ENCODE data around the gene CPED1. TPM values are rescaled to one million over a fixed set of nuclear protein-coding genes. Genes with fewer than 3 reads are reported as not detected.

The CPED1 gene
- total and polyA plus RNA-seq, 10 of the 15 experiments (the other 5 are each of a cell fraction or from before 2014, with no cell fraction given), result 0.01 to 0.77 (median 0.10) TPM; not detected in 1

DNA sequence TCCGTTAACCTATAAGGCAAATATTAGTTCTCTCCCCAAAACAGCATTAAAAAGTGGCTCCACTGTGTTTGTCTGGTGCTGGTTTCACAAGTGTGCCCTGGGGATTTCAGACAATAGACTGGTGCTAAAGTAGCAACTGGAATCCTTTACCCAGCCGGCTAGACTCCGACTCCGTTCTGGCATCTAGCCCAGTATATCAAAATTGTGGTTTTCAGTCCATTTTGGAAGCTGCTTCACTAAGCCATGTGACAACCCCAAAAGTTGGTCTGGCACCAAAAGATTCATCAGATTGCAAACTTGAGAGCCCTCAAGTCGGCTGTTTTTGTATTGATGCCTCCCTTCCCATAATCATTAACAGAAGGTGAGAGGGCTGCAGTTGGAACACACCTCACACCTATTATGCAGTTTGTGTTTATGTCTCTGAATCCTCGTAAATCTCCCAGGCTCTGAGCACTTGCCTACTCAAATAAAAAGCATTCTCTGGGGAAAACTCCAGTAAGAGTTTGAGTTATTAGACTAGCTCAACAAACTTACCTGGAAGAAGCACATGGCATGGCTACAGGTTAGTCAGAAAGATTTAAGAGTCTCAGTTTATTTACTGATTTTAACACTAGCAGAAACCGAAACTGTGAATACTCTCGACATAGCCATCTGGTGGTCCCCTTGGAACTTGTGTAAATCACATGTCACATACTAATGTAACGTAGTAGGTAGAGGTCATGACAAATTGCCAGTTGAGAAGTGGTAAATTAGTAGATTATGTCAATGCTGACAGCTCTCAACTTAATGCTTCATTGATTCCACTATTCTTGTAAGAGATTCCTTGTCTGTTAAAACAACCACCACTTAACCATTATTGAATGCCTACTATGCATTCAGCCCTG lies 325.5 kb downstream of the CPED1 start (continued):
- TF ChIP-seq JUND (IDR thresholded peaks at IDR 0.05; ENCODE audit: low read depth, low read length) (no peak), EP300 (IDR thresholded peaks at IDR 0.05; ENCODE audit: borderline replicate concordance in 1 of 2, control insufficient read depth in 1 of 2, low read depth in 2 of 2, low read length in 2 of 2) (peak; percentile 74 to 85; a peak in 3 of 4 replicates), SREBF1 (IDR thresholded peaks at IDR 0.05; ENCODE audit: low read length) (no peak), SP1 (IDR thresholded peaks at IDR 0.05; ENCODE audit: low read depth, low read length) (no peak), ZBED1 (IDR thresholded peaks at IDR 0.05; ENCODE audit: borderline replicate concordance) (no peak), TCF3 (IDR thresholded peaks at IDR 0.05; ENCODE audit: borderline replicate concordance, insufficient read depth, low read depth, low read length) (no peak), BACH1 (IDR thresholded peaks at IDR 0.05; ENCODE audit: borderline replicate concordance) (peak; percentile 21; the same call in 1 of the 2 replicates), EZH2 (IDR thresholded peaks at IDR 0.05; ENCODE audit: borderline replicate concordance, control insufficient read depth, low read depth, low read length) (no peak), RELA (IDR thresholded peaks at IDR 0.05; ENCODE audit: borderline replicate concordance, partially characterized antibody) (no peak)
- TF ChIP-seq, protein P1, sequence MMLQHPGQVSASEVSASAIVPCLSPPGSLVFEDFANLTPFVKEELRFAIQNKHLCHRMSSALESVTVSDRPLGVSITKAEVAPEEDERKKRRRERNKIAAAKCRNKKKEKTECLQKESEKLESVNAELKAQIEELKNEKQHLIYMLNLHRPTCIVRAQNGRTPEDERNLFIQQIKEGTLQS (IDR thresholded peaks at IDR 0.05; ENCODE audit: borderline replicate concordance, extremely low read depth, low read depth, low read length), result no peak
- TF ChIP-seq, protein P2, sequence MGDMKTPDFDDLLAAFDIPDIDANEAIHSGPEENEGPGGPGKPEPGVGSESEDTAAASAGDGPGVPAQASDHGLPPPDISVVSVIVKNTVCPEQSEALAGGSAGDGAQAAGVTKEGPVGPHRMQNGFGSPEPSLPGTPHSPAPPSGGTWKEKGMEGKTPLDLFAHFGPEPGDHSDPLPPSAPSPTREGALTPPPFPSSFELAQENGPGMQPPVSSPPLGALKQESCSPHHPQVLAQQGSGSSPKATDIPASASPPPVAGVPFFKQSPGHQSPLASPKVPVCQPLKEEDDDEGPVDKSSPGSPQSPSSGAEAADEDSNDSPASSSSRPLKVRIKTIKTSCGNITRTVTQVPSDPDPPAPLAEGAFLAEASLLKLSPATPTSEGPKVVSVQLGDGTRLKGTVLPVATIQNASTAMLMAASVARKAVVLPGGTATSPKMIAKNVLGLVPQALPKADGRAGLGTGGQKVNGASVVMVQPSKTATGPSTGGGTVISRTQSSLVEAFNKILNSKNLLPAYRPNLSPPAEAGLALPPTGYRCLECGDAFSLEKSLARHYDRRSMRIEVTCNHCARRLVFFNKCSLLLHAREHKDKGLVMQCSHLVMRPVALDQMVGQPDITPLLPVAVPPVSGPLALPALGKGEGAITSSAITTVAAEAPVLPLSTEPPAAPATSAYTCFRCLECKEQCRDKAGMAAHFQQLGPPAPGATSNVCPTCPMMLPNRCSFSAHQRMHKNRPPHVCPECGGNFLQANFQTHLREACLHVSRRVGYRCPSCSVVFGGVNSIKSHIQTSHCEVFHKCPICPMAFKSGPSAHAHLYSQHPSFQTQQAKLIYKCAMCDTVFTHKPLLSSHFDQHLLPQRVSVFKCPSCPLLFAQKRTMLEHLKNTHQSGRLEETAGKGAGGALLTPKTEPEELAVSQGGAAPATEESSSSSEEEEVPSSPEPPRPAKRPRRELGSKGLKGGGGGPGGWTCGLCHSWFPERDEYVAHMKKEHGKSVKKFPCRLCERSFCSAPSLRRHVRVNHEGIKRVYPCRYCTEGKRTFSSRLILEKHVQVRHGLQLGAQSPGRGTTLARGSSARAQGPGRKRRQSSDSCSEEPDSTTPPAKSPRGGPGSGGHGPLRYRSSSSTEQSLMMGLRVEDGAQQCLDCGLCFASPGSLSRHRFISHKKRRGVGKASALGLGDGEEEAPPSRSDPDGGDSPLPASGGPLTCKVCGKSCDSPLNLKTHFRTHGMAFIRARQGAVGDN (IDR thresholded peaks at IDR 0.05), result 0 out of 2 replicates have a peak, but pooled peaks have one; percentile 48
- TF ChIP-seq, protein P3, sequence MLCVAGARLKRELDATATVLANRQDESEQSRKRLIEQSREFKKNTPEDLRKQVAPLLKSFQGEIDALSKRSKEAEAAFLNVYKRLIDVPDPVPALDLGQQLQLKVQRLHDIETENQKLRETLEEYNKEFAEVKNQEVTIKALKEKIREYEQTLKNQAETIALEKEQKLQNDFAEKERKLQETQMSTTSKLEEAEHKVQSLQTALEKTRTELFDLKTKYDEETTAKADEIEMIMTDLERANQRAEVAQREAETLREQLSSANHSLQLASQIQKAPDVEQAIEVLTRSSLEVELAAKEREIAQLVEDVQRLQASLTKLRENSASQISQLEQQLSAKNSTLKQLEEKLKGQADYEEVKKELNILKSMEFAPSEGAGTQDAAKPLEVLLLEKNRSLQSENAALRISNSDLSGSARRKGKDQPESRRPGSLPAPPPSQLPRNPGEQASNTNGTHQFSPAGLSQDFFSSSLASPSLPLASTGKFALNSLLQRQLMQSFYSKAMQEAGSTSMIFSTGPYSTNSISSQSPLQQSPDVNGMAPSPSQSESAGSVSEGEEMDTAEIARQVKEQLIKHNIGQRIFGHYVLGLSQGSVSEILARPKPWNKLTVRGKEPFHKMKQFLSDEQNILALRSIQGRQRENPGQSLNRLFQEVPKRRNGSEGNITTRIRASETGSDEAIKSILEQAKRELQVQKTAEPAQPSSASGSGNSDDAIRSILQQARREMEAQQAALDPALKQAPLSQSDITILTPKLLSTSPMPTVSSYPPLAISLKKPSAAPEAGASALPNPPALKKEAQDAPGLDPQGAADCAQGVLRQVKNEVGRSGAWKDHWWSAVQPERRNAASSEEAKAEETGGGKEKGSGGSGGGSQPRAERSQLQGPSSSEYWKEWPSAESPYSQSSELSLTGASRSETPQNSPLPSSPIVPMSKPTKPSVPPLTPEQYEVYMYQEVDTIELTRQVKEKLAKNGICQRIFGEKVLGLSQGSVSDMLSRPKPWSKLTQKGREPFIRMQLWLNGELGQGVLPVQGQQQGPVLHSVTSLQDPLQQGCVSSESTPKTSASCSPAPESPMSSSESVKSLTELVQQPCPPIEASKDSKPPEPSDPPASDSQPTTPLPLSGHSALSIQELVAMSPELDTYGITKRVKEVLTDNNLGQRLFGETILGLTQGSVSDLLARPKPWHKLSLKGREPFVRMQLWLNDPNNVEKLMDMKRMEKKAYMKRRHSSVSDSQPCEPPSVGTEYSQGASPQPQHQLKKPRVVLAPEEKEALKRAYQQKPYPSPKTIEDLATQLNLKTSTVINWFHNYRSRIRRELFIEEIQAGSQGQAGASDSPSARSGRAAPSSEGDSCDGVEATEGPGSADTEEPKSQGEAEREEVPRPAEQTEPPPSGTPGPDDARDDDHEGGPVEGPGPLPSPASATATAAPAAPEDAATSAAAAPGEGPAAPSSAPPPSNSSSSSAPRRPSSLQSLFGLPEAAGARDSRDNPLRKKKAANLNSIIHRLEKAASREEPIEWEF (IDR thresholded peaks at IDR 0.05; ENCODE audit: insufficient replicate concordance, low read depth, low read length), result no peak
- TF ChIP-seq, protein P4, sequence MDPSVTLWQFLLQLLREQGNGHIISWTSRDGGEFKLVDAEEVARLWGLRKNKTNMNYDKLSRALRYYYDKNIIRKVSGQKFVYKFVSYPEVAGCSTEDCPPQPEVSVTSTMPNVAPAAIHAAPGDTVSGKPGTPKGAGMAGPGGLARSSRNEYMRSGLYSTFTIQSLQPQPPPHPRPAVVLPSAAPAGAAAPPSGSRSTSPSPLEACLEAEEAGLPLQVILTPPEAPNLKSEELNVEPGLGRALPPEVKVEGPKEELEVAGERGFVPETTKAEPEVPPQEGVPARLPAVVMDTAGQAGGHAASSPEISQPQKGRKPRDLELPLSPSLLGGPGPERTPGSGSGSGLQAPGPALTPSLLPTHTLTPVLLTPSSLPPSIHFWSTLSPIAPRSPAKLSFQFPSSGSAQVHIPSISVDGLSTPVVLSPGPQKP (IDR thresholded peaks at IDR 0.05; ENCODE audit: low read depth, low read length), result no peak
